Body of pancreas (tissue), 4 donors: Measurements from ENCODE around the gene OSTC. TPM values are rescaled to one million over a fixed set of nuclear protein-coding genes. Genes with fewer than 3 reads are reported as not detected.

Experiments
- ATAC-seq: fragments of 150-250 bp; one replicate; pipeline ENCODE4 v1.9.1; 2016
- DNase-seq, 4 donors: peaks; one replicate each; pipeline ENCODE4 v3.0.0-alpha.2; 2019
- H3K27ac ChIP-seq, 4 donors: fragments of 200-600 bp; sonication (generic); 1 replicate in 3 of 4; 2 replicates in 1 of 4; pipeline versions ENCODE4 v1.5.1 to v1.6.1; 2016 to 2019; ENCODE audit warnings: mild to moderate bottlenecking in 1 of 4, mixed read lengths in 1 of 4, moderate library complexity in 1 of 4
- H3K27me3 ChIP-seq, 2 donors: fragments of 200-600 bp; sonication (generic); one replicate each; pipeline ENCODE4 v1.6.0; 2016; ENCODE audit warnings: mild to moderate bottlenecking in 1 of 2
- H3K36me3 ChIP-seq, 2 donors: fragments of 200-600 bp; sonication (generic); replicated peaks in 1 of 2; 2 replicates each; pipeline ENCODE4 v1.5.1; 2016; ENCODE audit warnings: low read depth in 2 of 2; ENCODE audit not compliant: insufficient read depth in 1 of 2
- H3K4me1 ChIP-seq: fragments of 200-600 bp; sonication (generic); one replicate; pipeline ENCODE4 v1.6.0; 2016
- H3K4me3 ChIP-seq, 2 donors: fragments of 200-600 bp; sonication (generic); 1 replicate in 1 of 2; 2 replicates in 1 of 2; pipeline ENCODE4 v1.5.1; 2016 to 2019
- H3K9me3 ChIP-seq, 3 donors: fragments of 200-600 bp; sonication (generic); 1 replicate in 2 of 3; 2 replicates in 1 of 3; pipeline ENCODE4 v1.5.1; 2016
- CTCF ChIP-seq, 7 experiments: fragments of 450-650 bp in 4 of 7; fragments of 200-600 bp in 3 of 7; sonication (generic) in 3 of 7; IDR thresholded peaks; one replicate each; pipeline ENCODE4 v1.5.1; 2016 to 2019; ENCODE audit warnings: antibody characterized with exemption in 7 of 7
- POLR2A ChIP-seq, 3 donors: fragments of 450-650 bp; IDR thresholded peaks; one replicate each; pipeline ENCODE4 v1.6.1; 2016; ENCODE audit warnings: antibody characterized with exemption in 3 of 3, mild to moderate bottlenecking in 2 of 3
- WGBS, 2 donors: methylation state at CpG; one replicate each; pipeline ENCODE4 v1.1.5; 2017; 5-methylcytosine and 5-hydroxymethylcytosine counted together
- intact Hi-C: fragments of 100-400 bp; cut with DNase I; formaldehyde crosslinking; loops from one replicate; pipeline ENCODE4 v1.15.1; 2023
- small RNA-seq: library from RNA; depleted of rRNA; stranded (forward); fragments of <200 nt; gene quantifications from one replicate; pipeline ENCODE3, GENCODE V24; 2016
- total RNA-seq, 2 donors: library from RNA; depleted of rRNA; stranded (reverse); fragments of >200 nt; gene quantifications; one replicate each; pipeline ENCODE4 v1.1.0, GENCODE V29; 2016

The OSTC gene
- total RNA-seq, 2 donors from 2014 or later, result 35.6 to 308 TPM

- no peak for DNase-seq
- no peak for ATAC-seq
- no peaks in the 10 kb centered on the region for H3K4me1 ChIP-seq
- intact Hi-C loops, result no loop called here
- H3K27me3 ChIP-seq, result no peaks in the 10 kb centered on the region
- TF ChIP-seq CTCF (IDR thresholded peaks at IDR 0.05) (no peak), POLR2A (IDR thresholded peaks at IDR 0.05) (no peak)
- H3K27ac ChIP-seq, result no peak overlapping the region
- WGBS, 2 donors, result 27 to 30% methylated on average over 4 of the region's 4 CpGs
- no peaks in the 10 kb centered on the region for H3K36me3 ChIP-seq
- no peak overlapping the region for H3K4me3 ChIP-seq
- no peaks in the 10 kb centered on the region for H3K9me3 ChIP-seq
These were observed 64.5 kb downstream of the OSTC start for GRCh38 chr4:108714880-108715279.

GRCh38 chr4:108716340-108716739 lies 65.9 kb downstream of the OSTC start:
- H3K27ac ChIP-seq, result no peak overlapping the region
- DNase-seq (no peak), ATAC-seq (no peak)
- H3K4me1 ChIP-seq, result no peaks in the 10 kb centered on the region
- intact Hi-C loops, result no loop called here
- no peak for TF ChIP-seq CTCF (IDR thresholded peaks at IDR 0.05)
- TF ChIP-seq POLR2A (IDR thresholded peaks at IDR 0.05), result no peak
- no peaks in the 10 kb centered on the region for H3K9me3 ChIP-seq
- no peaks in the 10 kb centered on the region for H3K27me3 ChIP-seq
- H3K4me3 ChIP-seq, result no peak overlapping the region
- 35 to 46% methylated on average over 2 of the region's 2 CpGs for WGBS, 2 donors
- H3K36me3 ChIP-seq, result no peaks in the 10 kb centered on the region

GRCh38 chr4:108717386-108717785 lies 67.0 kb downstream of the OSTC start:
- Histone ChIP-seq H3K27me3 (no peaks in the 10 kb centered on the region), H3K27ac (no peak overlapping the region), H3K4me1 (no peaks in the 10 kb centered on the region), H3K9me3 (no peaks in the 10 kb centered on the region), H3K36me3 (no peaks in the 10 kb centered on the region), H3K4me3 (no peak overlapping the region)
- no peak for DNase-seq
- TF ChIP-seq POLR2A (IDR thresholded peaks at IDR 0.05), result no peak
- TF ChIP-seq CTCF (IDR thresholded peaks at IDR 0.05), result no peak
- WGBS, 2 donors, result 69 to 75% methylated on average over 2 of the region's 2 CpGs
- no peak for ATAC-seq
- intact Hi-C loops, result no loop called here

Small RNAs within 50 kb of the gene (small RNA-seq; reads per million reads assigned to genes)
- gene RNU6-431P, result not detected

Other genes starting within 250 kb of the OSTC start
- gene RPL34, start 30.0 kb upstream of the OSTC start, total RNA-seq, result 1,000 to 10,000 TPM in 1 of 2 donors, 100 to 1,000 TPM in 1; 804 to 1,203 TPM
- gene ETNPPL, start 112.5 kb downstream of the OSTC start, total RNA-seq, result not detected